Panc1 (cell line): ENCODE measurements around the gene ZBTB8OS.

Experiments
- CTCF ChIP-seq: fragments of 450-650 bp; IDR thresholded peaks from 2 replicates; pipeline ENCODE4 v1.5.1; 2017; ENCODE audit warnings: mild to moderate bottlenecking
- POLR2AphosphoS5 ChIP-seq: IDR thresholded peaks from 2 replicates; pipeline ENCODE4 v1.6.1; 2012; ENCODE audit warnings: mild to moderate bottlenecking, low read depth, low read length, moderate library complexity

- TF ChIP-seq CTCF (no peak), POLR2AphosphoS5 (no peak)
Observed at GRCh38 chr1:32592943-32593342, 57.4 kb downstream of the ZBTB8OS start.
